Smooth muscle cell (in vitro differentiated cells): ENCODE data around the gene NSD1. TPM values are rescaled to one million over a fixed set of nuclear protein-coding genes. Genes with fewer than 3 reads are reported as not detected.
A peak's percentile ranks its signal among the peaks of the same experiment; 100 is the strongest.

Source experiments
- DNase-seq: peaks from one replicate; lab custom pipeline; 2025; ENCODE audit not compliant: unreplicated experiment; lab: John Stamatoyannopoulos, UW
- H2AFZ ChIP-seq: fragments of 200-600 bp; sonication (generic); 2 replicates; pipeline ENCODE4 v1.6.0; 2016; ENCODE audit warnings: antibody characterized with exemption, low read depth, mild to moderate bottlenecking
- H3F3A ChIP-seq: fragments of 200-600 bp; sonication (generic); 2 replicates; pipeline ENCODE4 v1.6.0; 2017; ENCODE audit warnings: antibody characterized with exemption, low read depth
- H3K27ac ChIP-seq: fragments of 200-600 bp; sonication (generic); 2 replicates; pipeline ENCODE4 v1.5.1; 2016; ENCODE audit warnings: low read depth, mild to moderate bottlenecking
- H3K27me3 ChIP-seq: fragments of 200-600 bp; sonication (generic); 2 replicates; pipeline ENCODE4 v1.6.1; 2016; ENCODE audit warnings: low read depth, mild to moderate bottlenecking
- H3K36me3 ChIP-seq: fragments of 200-600 bp; sonication (generic); 2 replicates; pipeline ENCODE4 v1.5.1; 2016; ENCODE audit warnings: low read depth
- H3K4me1 ChIP-seq: fragments of 200-600 bp; sonication (generic); 2 replicates; pipeline ENCODE4 v1.5.1; 2016; ENCODE audit warnings: low read depth
- H3K4me2 ChIP-seq: fragments of 200-600 bp; sonication (generic); 2 replicates; pipeline ENCODE4 v1.6.0; 2016; ENCODE audit warnings: mild to moderate bottlenecking
- H3K4me3 ChIP-seq: fragments of 200-600 bp; sonication (generic); 2 replicates; pipeline ENCODE4 v1.5.1; 2016; ENCODE audit warnings: mild to moderate bottlenecking
- H3K79me2 ChIP-seq: fragments of 200-600 bp; sonication (generic); 2 replicates; pipeline ENCODE4 v1.6.0; 2016; ENCODE audit warnings: low read depth, mild to moderate bottlenecking
- H3K9ac ChIP-seq: fragments of 200-600 bp; sonication (generic); 2 replicates; pipeline ENCODE4 v1.6.0; 2016; ENCODE audit warnings: low read depth
- H3K9me3 ChIP-seq: fragments of 200-600 bp; sonication (generic); replicated peaks from 2 replicates; pipeline ENCODE4 v1.5.1; 2016; ENCODE audit warnings: low read depth
- H4K20me1 ChIP-seq: fragments of 200-600 bp; sonication (generic); 2 replicates; pipeline ENCODE4 v1.6.0; 2016; ENCODE audit warnings: low read depth
- CTCF ChIP-seq: fragments of 200-600 bp; sonication (generic); IDR thresholded peaks from 2 replicates; pipeline ENCODE4 v1.5.1; 2017; ENCODE audit warnings: borderline replicate concordance, mild to moderate bottlenecking, antibody characterized with exemption; ENCODE audit not compliant: insufficient read depth, poor library complexity, severe bottlenecking
- WGBS: methylation state at CpG from one replicate; pipeline ENCODE4 v1.1.7; 2016; ENCODE audit warnings: low lambda C conversion rate; 5-methylcytosine and 5-hydroxymethylcytosine counted together
- polyA plus RNA-seq: library from polyadenylated mRNA; unstranded; fragments of >200 nt; fragmentation: Nextera tagmentation; extraction: Ambion mirVana; gene quantifications from 2 replicates; pipeline ENCODE4 v1.2.1, GENCODE V29; 2016
- total RNA-seq: library from RNA; depleted of rRNA; stranded (reverse); fragments of >200 nt; gene quantifications from 2 replicates; pipeline ENCODE4 v1.2.3, GENCODE V29; 2014

The NSD1 gene, protein sequence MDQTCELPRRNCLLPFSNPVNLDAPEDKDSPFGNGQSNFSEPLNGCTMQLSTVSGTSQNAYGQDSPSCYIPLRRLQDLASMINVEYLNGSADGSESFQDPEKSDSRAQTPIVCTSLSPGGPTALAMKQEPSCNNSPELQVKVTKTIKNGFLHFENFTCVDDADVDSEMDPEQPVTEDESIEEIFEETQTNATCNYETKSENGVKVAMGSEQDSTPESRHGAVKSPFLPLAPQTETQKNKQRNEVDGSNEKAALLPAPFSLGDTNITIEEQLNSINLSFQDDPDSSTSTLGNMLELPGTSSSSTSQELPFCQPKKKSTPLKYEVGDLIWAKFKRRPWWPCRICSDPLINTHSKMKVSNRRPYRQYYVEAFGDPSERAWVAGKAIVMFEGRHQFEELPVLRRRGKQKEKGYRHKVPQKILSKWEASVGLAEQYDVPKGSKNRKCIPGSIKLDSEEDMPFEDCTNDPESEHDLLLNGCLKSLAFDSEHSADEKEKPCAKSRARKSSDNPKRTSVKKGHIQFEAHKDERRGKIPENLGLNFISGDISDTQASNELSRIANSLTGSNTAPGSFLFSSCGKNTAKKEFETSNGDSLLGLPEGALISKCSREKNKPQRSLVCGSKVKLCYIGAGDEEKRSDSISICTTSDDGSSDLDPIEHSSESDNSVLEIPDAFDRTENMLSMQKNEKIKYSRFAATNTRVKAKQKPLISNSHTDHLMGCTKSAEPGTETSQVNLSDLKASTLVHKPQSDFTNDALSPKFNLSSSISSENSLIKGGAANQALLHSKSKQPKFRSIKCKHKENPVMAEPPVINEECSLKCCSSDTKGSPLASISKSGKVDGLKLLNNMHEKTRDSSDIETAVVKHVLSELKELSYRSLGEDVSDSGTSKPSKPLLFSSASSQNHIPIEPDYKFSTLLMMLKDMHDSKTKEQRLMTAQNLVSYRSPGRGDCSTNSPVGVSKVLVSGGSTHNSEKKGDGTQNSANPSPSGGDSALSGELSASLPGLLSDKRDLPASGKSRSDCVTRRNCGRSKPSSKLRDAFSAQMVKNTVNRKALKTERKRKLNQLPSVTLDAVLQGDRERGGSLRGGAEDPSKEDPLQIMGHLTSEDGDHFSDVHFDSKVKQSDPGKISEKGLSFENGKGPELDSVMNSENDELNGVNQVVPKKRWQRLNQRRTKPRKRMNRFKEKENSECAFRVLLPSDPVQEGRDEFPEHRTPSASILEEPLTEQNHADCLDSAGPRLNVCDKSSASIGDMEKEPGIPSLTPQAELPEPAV (N-terminal part only)
- total RNA-seq (38.2 and 45.2 TPM in 2 replicates), polyA plus RNA-seq (22.6 and 34.0 TPM in 2 replicates)

GRCh38 chr5:177133096-177133852 lies at the start of gene NSD1:
Gene NSD1, plus strand, starts transcription at chr5:177133773. Its CDS starts 1,331 bp downstream, at chr5:177135104.
- Histone ChIP-seq H3K9me3 (no peaks in the 10 kb centered on the region), H3K4me1 (peaks cover 35% of the 10 kb centered on the region), H3K4me3 (peak within 1 kb of the TSS; percentile 58), H2AFZ (peak within 1 kb of the TSS; percentile 73), H3K27ac (peak within 1 kb of the TSS; percentile 61), H3K36me3 (no peaks in the 10 kb centered on the region), H3K9ac (peak within 1 kb of the TSS; percentile 60), H3K4me2 (peak within 1 kb of the TSS; percentile 95), H4K20me1 (peaks cover 30% of the 10 kb centered on the region), H3K79me2 (peaks cover 34% of the 10 kb centered on the region), H3K27me3 (no peaks in the 10 kb centered on the region), H3F3A (peaks cover 5% of the 10 kb centered on the region)
- no peak for TF ChIP-seq CTCF
- WGBS: 2% methylated on average over 43 of the region's 93 CpGs
- DNase-seq: peak; percentile 80

- no peak overlapping the region for H3K4me2 ChIP-seq
- peaks cover 9% of the 10 kb centered on the region for H3F3A ChIP-seq
- DNase-seq: no peak
- no peaks in the 10 kb centered on the region for H4K20me1 ChIP-seq
- no peak overlapping the region for H3K4me3 ChIP-seq
- H3K79me2 ChIP-seq: no peaks in the 10 kb centered on the region
- no peaks in the 10 kb centered on the region for H3K27me3 ChIP-seq
- H3K27ac ChIP-seq: no peak overlapping the region
- 87% methylated on average over 4 of the region's 4 CpGs for WGBS
- no peak for TF ChIP-seq CTCF
- H3K36me3 ChIP-seq: no peaks in the 10 kb centered on the region
- H3K9me3 ChIP-seq: no peaks in the 10 kb centered on the region
- H2AFZ ChIP-seq: no peak overlapping the region
- H3K4me1 ChIP-seq: no peaks in the 10 kb centered on the region
- no peak overlapping the region for H3K9ac ChIP-seq
These were observed 49.4 kb upstream of the NSD1 start for GRCh38 chr5:177084175-177084574.

GRCh38 chr5:177085985-177086653 lies 47.5 kb upstream of the NSD1 start:
- no peak for TF ChIP-seq CTCF
- no peak overlapping the region for H2AFZ ChIP-seq
- no peaks in the 10 kb centered on the region for H3K9me3 ChIP-seq
- peaks cover 9% of the 10 kb centered on the region for H3F3A ChIP-seq
- no peaks in the 10 kb centered on the region for H3K4me1 ChIP-seq
- H3K4me2 ChIP-seq: no peak overlapping the region
- no peak overlapping the region for H3K27ac ChIP-seq
- H3K79me2 ChIP-seq: no peaks in the 10 kb centered on the region
- H3K4me3 ChIP-seq: no peak overlapping the region
- H3K9ac ChIP-seq: no peak overlapping the region
- no peaks in the 10 kb centered on the region for H3K27me3 ChIP-seq
- WGBS: 63% methylated on average over 11 of the region's 13 CpGs
- no peaks in the 10 kb centered on the region for H3K36me3 ChIP-seq
- DNase-seq: no peak
- H4K20me1 ChIP-seq: no peaks in the 10 kb centered on the region
